ENCODE data around the gene KBTBD3. TPM values are rescaled to one million over a fixed set of nuclear protein-coding genes. Genes with fewer than 3 reads are reported as not detected.

The KBTBD3 gene
- total and polyA plus RNA-seq, 2 of the 4 experiments (the other 2 are of a cell fraction) = 1.6 to 1.7 TPM

GRCh38 chr11:106043540-106043939 lies 33.6 kb downstream of the KBTBD3 start:
- no peaks in the 10 kb centered on the region for H3K4me1 ChIP-seq (ENCODE audit: control insufficient read depth, insufficient read depth, low read length)
- no peak overlapping the region for H3K4ac ChIP-seq (ENCODE audit: low read depth, low read length)
- H3K56ac ChIP-seq (ENCODE audit: extremely low read depth, insufficient read depth, low read length) = no peak overlapping the region
- H2BK15ac ChIP-seq (ENCODE audit: low read depth, low read length) = no peak overlapping the region
- DNase-seq = no peak
- intact Hi-C loops (cut with micrococcal nuclease) (no loop called here), in situ Hi-C loops (cut with MboI; ENCODE audit: low sequenced_read_pairs) (no loop called here), dilution Hi-C loops (cut with HindIII; ENCODE audit: low sequenced_read_pairs, unreplicated experiment) (no loop called here)
- H2AFZ ChIP-seq (replicated peaks; ENCODE audit: low read length, poor library complexity) = no peak overlapping the region
- no peak overlapping the region for H4K91ac ChIP-seq (ENCODE audit: insufficient read depth, low read depth, low read length)
- no peaks in the 10 kb centered on the region for H3K9me3 ChIP-seq (ENCODE audit: control insufficient read depth, insufficient read depth, low read length)
- H3K36me3 ChIP-seq (ENCODE audit: control insufficient read depth, insufficient read depth, low read length) = no peaks in the 10 kb centered on the region
- H3K9ac ChIP-seq (ENCODE audit: low read depth, low read length) = no peak overlapping the region
- H2BK120ac ChIP-seq (ENCODE audit: low read depth, low read length) = no peak overlapping the region
- no peak overlapping the region for H3K14ac ChIP-seq (replicated peaks; ENCODE audit: low read depth, low read length)
- no peak overlapping the region for H4K8ac ChIP-seq (ENCODE audit: low read depth in 2 of 2, low read length in 2 of 2)
- no peak overlapping the region for H2AK9ac ChIP-seq (replicated peaks; ENCODE audit: low read depth, low read length, poor library complexity)
- ChIA-PET CTCF (no interaction called here), POLR2A (ENCODE audit: unreplicated experiment) (no interaction called here)
- H3K27ac ChIP-seq (ENCODE audit: insufficient read depth, low read length) = no peak overlapping the region
- no peaks in the 10 kb centered on the region for H3K27me3 ChIP-seq (ENCODE audit: control insufficient read depth, insufficient read depth, low read length)
- H2BK20ac ChIP-seq (ENCODE audit: low read depth, low read length) = no peak overlapping the region
- no peaks in the 10 kb centered on the region for H4K20me1 ChIP-seq (ENCODE audit: insufficient read depth, low read length)
- no peak overlapping the region for H4K5ac ChIP-seq (ENCODE audit: low read depth, low read length)
- ATAC-seq (ENCODE audit: low read depth) = no peak
- H3K9me1 ChIP-seq (ENCODE audit: insufficient read depth, low read length) = peaks cover 3% of the 10 kb centered on the region; the same call in 1 of the 2 replicates
- no peak overlapping the region for H2AK5ac ChIP-seq (ENCODE audit: low read depth, low read length)
- no peak overlapping the region for H3K18ac ChIP-seq (ENCODE audit: low read depth, low read length)
- BruUV-seq (replicated peaks) = no TSS peak
- H2BK5ac ChIP-seq (ENCODE audit: low read depth, low read length, poor library complexity, severe bottlenecking) = no peak overlapping the region
- H3K79me1 ChIP-seq (ENCODE audit: low read depth in 1 of 2, low read length in 2 of 2) = no peaks in the 10 kb centered on the region
- no peak overlapping the region for H3K23ac ChIP-seq (ENCODE audit: low read depth, low read length)
- H3K4me2 ChIP-seq (ENCODE audit: low read depth, low read length) = no peak overlapping the region
- H3K4me3 ChIP-seq (ENCODE audit: insufficient read depth, low read depth, low read length) = no peak overlapping the region
- no peak for TF ChIP-seq NFE2L2 (IDR thresholded peaks at IDR 0.05; ENCODE audit: low read depth, low read length)
- TF ChIP-seq, protein P1, sequence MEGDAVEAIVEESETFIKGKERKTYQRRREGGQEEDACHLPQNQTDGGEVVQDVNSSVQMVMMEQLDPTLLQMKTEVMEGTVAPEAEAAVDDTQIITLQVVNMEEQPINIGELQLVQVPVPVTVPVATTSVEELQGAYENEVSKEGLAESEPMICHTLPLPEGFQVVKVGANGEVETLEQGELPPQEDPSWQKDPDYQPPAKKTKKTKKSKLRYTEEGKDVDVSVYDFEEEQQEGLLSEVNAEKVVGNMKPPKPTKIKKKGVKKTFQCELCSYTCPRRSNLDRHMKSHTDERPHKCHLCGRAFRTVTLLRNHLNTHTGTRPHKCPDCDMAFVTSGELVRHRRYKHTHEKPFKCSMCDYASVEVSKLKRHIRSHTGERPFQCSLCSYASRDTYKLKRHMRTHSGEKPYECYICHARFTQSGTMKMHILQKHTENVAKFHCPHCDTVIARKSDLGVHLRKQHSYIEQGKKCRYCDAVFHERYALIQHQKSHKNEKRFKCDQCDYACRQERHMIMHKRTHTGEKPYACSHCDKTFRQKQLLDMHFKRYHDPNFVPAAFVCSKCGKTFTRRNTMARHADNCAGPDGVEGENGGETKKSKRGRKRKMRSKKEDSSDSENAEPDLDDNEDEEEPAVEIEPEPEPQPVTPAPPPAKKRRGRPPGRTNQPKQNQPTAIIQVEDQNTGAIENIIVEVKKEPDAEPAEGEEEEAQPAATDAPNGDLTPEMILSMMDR (conservative IDR thresholded peaks at IDR 0.05; ENCODE audit: low read depth, low read length) = no peak
- no peak for TF ChIP-seq POLR2A (IDR thresholded peaks at IDR 0.05; ENCODE audit: low read depth, low read length)
- no peak for TF ChIP-seq FOS (IDR thresholded peaks at IDR 0.05; ENCODE audit: low read depth, low read length)
- no peak for TF ChIP-seq SMC3 (IDR thresholded peaks at IDR 0.05; ENCODE audit: low read depth, low read length)
- TF ChIP-seq USF2 (IDR thresholded peaks at IDR 0.05; ENCODE audit: low read depth, low read length) = no peak
- TF ChIP-seq RFX5 (IDR thresholded peaks at IDR 0.05; ENCODE audit: low read depth, low read length) = no peak
- TF ChIP-seq MAFK (IDR thresholded peaks at IDR 0.05; ENCODE audit: low read depth, low read length) = no peak
- TF ChIP-seq CHD1 (IDR thresholded peaks at IDR 0.05; ENCODE audit: low read depth, low read length) = no peak
- TF ChIP-seq BHLHE40 (IDR thresholded peaks at IDR 0.05; ENCODE audit: low read depth, low read length) = no peak
- no peak for TF ChIP-seq ELK1 (IDR thresholded peaks at IDR 0.05; ENCODE audit: borderline replicate concordance, low read depth, low read length)
- TF ChIP-seq RAD21 (IDR thresholded peaks at IDR 0.05; ENCODE audit: low read length) = no peak
- TF ChIP-seq MXI1 (IDR thresholded peaks at IDR 0.05; ENCODE audit: borderline replicate concordance, low read depth, low read length) = no peak
- no peak for TF ChIP-seq RCOR1 (IDR thresholded peaks at IDR 0.05; ENCODE audit: insufficient replicate concordance, low read length)

All from IMR-90 (cell line).